C4-2B (cell line): ENCODE data around the gene TAB2.

Source experiments
- CTCF ChIP-seq: fragments of 450-650 bp; conservative IDR thresholded peaks from 2 replicates; pipeline ENCODE4 v1.5.1; 2017; ENCODE audit warnings: mild to moderate bottlenecking
- ZFX ChIP-seq: fragments of 450-650 bp; IDR thresholded peaks from 2 replicates; pipeline ENCODE4 v1.6.1; 2017

- TF ChIP-seq CTCF, result no peak
- TF ChIP-seq ZFX, result no peak
These were observed 25.0 kb downstream of the TAB2 start for GRCh38 chr6:149342525-149342924.
